HCT116 (cell line): ENCODE data around the gene SERPINB6. TPM values are rescaled to one million over a fixed set of nuclear protein-coding genes. Genes with fewer than 3 reads are reported as not detected.

Experiments
- ATAC-seq: fragments of 200-7000 bp; cut with Tn5 transposase; 2 replicates; pipeline ENCODE4 v1.9.1; 2020; ENCODE audit warnings: mild to moderate bottlenecking, moderate library complexity
- BruUV-seq: library from RNA; stranded (reverse); fragments of 400-500 nt; replicated peaks from 2 replicates; lab custom pipeline; 2021; lab: Mats Ljungman, UMichigan
- CTCF ChIA-PET: fragments of 300-600 bp; sonication (Branson Sonifier 250); formaldehyde crosslinking; loops from one replicate; lab custom pipeline; 2021; ENCODE audit warnings: antibody characterized with exemption; lab: Charles Lee
- POLR2A ChIA-PET: fragments of 300-600, 350-600 bp; sonication (Branson Sonifier 250); formaldehyde crosslinking; loops from one replicate; lab custom pipeline; 2021; ENCODE audit warnings: antibody characterized with exemption; lab: Charles Lee
- RAD21 ChIA-PET, 2 experiments: fragments of 300-600 bp; sonication (Branson Sonifier 250); formaldehyde crosslinking; loops; one replicate each; lab custom pipeline; 2023; ENCODE audit warnings: low total read pairs in 2 of 2; ENCODE audit not compliant: uncharacterized antibody in 2 of 2, unreplicated experiment in 2 of 2, low non-redundant PET in 1 of 2; lab: Charles Lee
- DNase-seq: peaks from one replicate; pipeline ENCODE4 v3.0.0-alpha.2; 2010; ENCODE audit warnings: low read depth, low spot score
- H2AFZ ChIP-seq: fragments of 200-600 bp; shearing (Covaris generic), sonication (generic); 2 replicates; pipeline ENCODE4 v1.6.1; 2017; ENCODE audit warnings: low read depth, mixed run types, mixed read lengths, antibody characterized with exemption, low read length; ENCODE audit not compliant: poor library complexity, severe bottlenecking
- H3K27ac ChIP-seq: 2 replicates; pipeline ENCODE4 v1.5.1; 2012; ENCODE audit warnings: low read depth, low read length
- H3K27me3 ChIP-seq: fragments of 200-600 bp; sonication (generic); 2 replicates; pipeline ENCODE4 v1.6.1; 2016; ENCODE audit warnings: mixed run types, low read length, mixed read lengths; ENCODE audit not compliant: insufficient read depth
- H3K36me3 ChIP-seq, 2 experiments: fragments of 200-500 bp in 1 of 2; fragments of 200-600 bp in 1 of 2; sonication (Bioruptor generic) in 1 of 2; sonication (generic) in 1 of 2; 2 replicates each; pipeline versions ENCODE4 v1.5.1 to v1.6.1; 2014 to 2016; ENCODE audit warnings: low read length in 2 of 2, inconsistent platforms in 1 of 2, mixed read lengths in 1 of 2, mixed run types in 1 of 2; ENCODE audit not compliant: insufficient read depth in 2 of 2, control insufficient read depth in 1 of 2
- H3K4me1 ChIP-seq, 2 experiments: fragments of 200-600 bp in 1 of 2; sonication (generic) in 1 of 2; 2 replicates each; pipeline versions ENCODE4 v1.5.1 to v1.6.1; 2012 to 2017; ENCODE audit warnings: low read length in 2 of 2, inconsistent platforms in 1 of 2, mild to moderate bottlenecking in 1 of 2, mixed read lengths in 1 of 2, mixed run types in 1 of 2, moderate library complexity in 1 of 2; ENCODE audit not compliant: insufficient read depth in 2 of 2, control insufficient read depth in 1 of 2
- H3K4me2 ChIP-seq: fragments of 200-600 bp; sonication (generic); 2 replicates; pipeline ENCODE4 v1.6.1; 2017; ENCODE audit warnings: mixed run types, low read length, mixed read lengths
- H3K4me3 ChIP-seq, 2 experiments: fragments of 200-600 bp in 1 of 2; sonication (generic) in 1 of 2; replicated peaks in 1 of 2; 2 replicates each; pipeline ENCODE4 v1.5.1; 2011 to 2016; ENCODE audit warnings: low read length in 2 of 2, control low read depth in 1 of 2, low read depth in 1 of 2, mild to moderate bottlenecking in 1 of 2, mixed read lengths in 1 of 2, mixed run types in 1 of 2
- H3K79me2 ChIP-seq: fragments of 200-600 bp; sonication (generic); 2 replicates; pipeline ENCODE4 v1.6.1; 2017; ENCODE audit warnings: mild to moderate bottlenecking, mixed run types, low read length, moderate library complexity, mixed read lengths; ENCODE audit not compliant: insufficient read depth
- H3K9ac ChIP-seq: fragments of 200-600 bp; sonication (generic); 2 replicates; pipeline ENCODE4 v1.6.1; 2016; ENCODE audit warnings: low read length, mixed read lengths
- H3K9me2 ChIP-seq: fragments of 200-600 bp; sonication (generic), shearing (Covaris generic); 2 replicates; pipeline ENCODE4 v1.6.1; 2017; ENCODE audit warnings: mixed run types, mild to moderate bottlenecking, moderate library complexity; ENCODE audit not compliant: insufficient read depth
- H3K9me3 ChIP-seq, 2 experiments: fragments of 200-500 bp in 1 of 2; fragments of 200-600 bp in 1 of 2; sonication (Bioruptor generic) in 1 of 2; sonication (generic) in 1 of 2; 2 replicates each; pipeline ENCODE4 v1.6.1; 2014 to 2017; ENCODE audit warnings: low read length in 2 of 2, mixed read lengths in 2 of 2, inconsistent platforms in 1 of 2, low read depth in 1 of 2, mild to moderate bottlenecking in 1 of 2, mixed run types in 1 of 2, moderate library complexity in 1 of 2; ENCODE audit not compliant: control insufficient read depth in 1 of 2, insufficient read depth in 1 of 2
- H4K20me1 ChIP-seq: fragments of 200-600 bp; sonication (generic), shearing (Covaris generic); 2 replicates; pipeline ENCODE4 v1.6.1; 2017; ENCODE audit warnings: mixed run types, mild to moderate bottlenecking, moderate library complexity; ENCODE audit not compliant: insufficient read depth
- ATF3 ChIP-seq: IDR thresholded peaks from 2 replicates; pipeline ENCODE4 v1.6.1; 2012
- ELF1 ChIP-seq: IDR thresholded peaks from 2 replicates; pipeline ENCODE4 v1.6.1; 2012; ENCODE audit warnings: low read depth, borderline replicate concordance
- EZH2 ChIP-seq: fragments of 200-600 bp; sonication (generic); IDR thresholded peaks from 2 replicates; pipeline ENCODE4 v1.6.1; 2017; ENCODE audit warnings: antibody characterized with exemption, mixed run types
- FOSL1 ChIP-seq: IDR thresholded peaks from 2 replicates; pipeline ENCODE4 v1.6.1; 2012; ENCODE audit warnings: low read depth
- JUND ChIP-seq: IDR thresholded peaks from 2 replicates; pipeline ENCODE4 v1.6.1; 2012
- POLR2A ChIP-seq: IDR thresholded peaks from 2 replicates; pipeline ENCODE4 v1.7.0; 2011; ENCODE audit warnings: borderline replicate concordance; ENCODE audit not compliant: insufficient read depth, insufficient read length; ENCODE audit errors: extremely low read depth
- POLR2AphosphoS5 ChIP-seq: IDR thresholded peaks from 2 replicates; pipeline ENCODE4 v1.6.1; 2011; ENCODE audit warnings: mild to moderate bottlenecking, low read depth, low read length, moderate library complexity
- SIN3A ChIP-seq: IDR thresholded peaks from 2 replicates; pipeline ENCODE4 v1.6.1; 2012; ENCODE audit warnings: low read depth
- SP1 ChIP-seq: IDR thresholded peaks from 2 replicates; pipeline ENCODE4 v1.6.1; 2012; ENCODE audit warnings: low read depth
- SRF ChIP-seq: IDR thresholded peaks from 2 replicates; pipeline ENCODE4 v1.6.1; 2012; ENCODE audit warnings: low read depth
- TCF7L2 ChIP-seq: IDR thresholded peaks from 2 replicates; pipeline ENCODE4 v1.7.0; 2011; ENCODE audit warnings: borderline replicate concordance, inconsistent platforms; ENCODE audit not compliant: insufficient read depth, insufficient read length; ENCODE audit errors: extremely low read depth
- YY1 ChIP-seq: IDR thresholded peaks from 2 replicates; pipeline ENCODE4 v1.6.1; 2011; ENCODE audit warnings: low read length, low read depth, moderate library complexity, mild to moderate bottlenecking; ENCODE audit not compliant: insufficient replicate concordance; ENCODE audit errors: extremely low read depth
- intact Hi-C: fragments of 100-400 bp; cut with micrococcal nuclease; formaldehyde crosslinking; loops from 2 replicates; pipeline ENCODE4 v1.10.0; 2022
- total RNA-seq: library from RNA; stranded (reverse); gene quantifications from one replicate; pipeline ENCODE4 v1.2.1, GENCODE V29; 2021; ENCODE audit not compliant: unreplicated experiment
- TF ChIP-seq, protein P1 (sequence below), 3 experiments: fragments of 200-600 bp in 1 of 3; sonication (generic) in 1 of 3; IDR thresholded peaks in 2 of 3; conservative IDR thresholded peaks in 1 of 3; 2 replicates each; pipeline ENCODE4 v1.5.1; 2012 to 2017; ENCODE audit warnings: low read depth in 2 of 3, low read length in 2 of 3, antibody characterized with exemption in 1 of 3, borderline replicate concordance in 1 of 3, control low read depth in 1 of 3, mild to moderate bottlenecking in 1 of 3, mixed read lengths in 1 of 3, mixed run types in 1 of 3, moderate library complexity in 1 of 3; ENCODE audit not compliant: insufficient read depth in 1 of 3

SERPINB6 gene
- total RNA-seq, 1 experiment from 2014 or later = 103 TPM

DNA sequence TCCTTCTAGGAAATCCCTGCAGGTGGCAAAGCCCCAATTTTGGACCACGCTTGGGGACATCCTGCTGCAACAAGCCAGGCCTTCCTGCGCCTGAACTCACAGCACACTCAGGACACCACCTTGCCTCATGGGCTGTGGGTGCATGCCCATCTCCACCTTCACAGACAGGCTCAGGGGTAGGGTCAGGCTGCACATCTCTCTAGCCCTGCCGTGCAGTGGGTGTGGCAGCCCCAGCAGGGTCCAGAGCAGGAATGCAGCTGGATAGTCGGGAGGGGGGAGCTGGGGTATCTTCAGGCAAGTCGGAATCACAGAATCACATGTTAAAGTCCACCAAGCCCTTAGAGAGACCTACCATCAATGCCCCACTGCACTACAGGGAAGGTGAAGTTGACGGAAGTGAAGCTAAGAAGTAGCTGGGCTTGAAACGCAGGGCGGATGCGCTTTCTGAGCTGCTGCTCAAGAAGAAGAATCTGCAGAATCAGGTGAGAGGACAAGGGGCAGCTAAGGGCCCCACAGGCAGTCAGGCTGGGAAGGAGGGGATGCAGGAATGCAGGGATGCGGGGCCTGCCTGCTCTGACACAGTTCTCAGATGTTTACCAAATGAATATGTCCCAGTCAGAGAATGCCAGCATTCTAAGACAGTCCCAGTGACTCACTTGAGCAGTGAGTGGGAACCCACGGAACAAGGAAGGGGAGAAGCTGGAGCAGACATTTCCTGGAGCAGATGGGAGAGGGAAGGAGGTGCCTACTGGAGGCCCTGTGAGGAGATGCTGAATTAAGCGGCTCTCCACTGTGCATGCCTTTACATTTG lies 11.3 kb downstream of the SERPINB6 start:
- no peak overlapping the region for H3K4me3 ChIP-seq
- RAD21 ChIA-PET = no interaction called here
- no peaks in the 10 kb centered on the region for H3K27me3 ChIP-seq
- TF ChIP-seq ATF3 (no peak), JUND (no peak), YY1 (no peak), POLR2AphosphoS5 (no peak), FOSL1 (no peak), ELF1 (no peak), SP1 (no peak), SRF (no peak), POLR2A (no peak), EZH2 (no peak), SIN3A (no peak), TCF7L2 (no peak)
- TF ChIP-seq, protein P1, sequence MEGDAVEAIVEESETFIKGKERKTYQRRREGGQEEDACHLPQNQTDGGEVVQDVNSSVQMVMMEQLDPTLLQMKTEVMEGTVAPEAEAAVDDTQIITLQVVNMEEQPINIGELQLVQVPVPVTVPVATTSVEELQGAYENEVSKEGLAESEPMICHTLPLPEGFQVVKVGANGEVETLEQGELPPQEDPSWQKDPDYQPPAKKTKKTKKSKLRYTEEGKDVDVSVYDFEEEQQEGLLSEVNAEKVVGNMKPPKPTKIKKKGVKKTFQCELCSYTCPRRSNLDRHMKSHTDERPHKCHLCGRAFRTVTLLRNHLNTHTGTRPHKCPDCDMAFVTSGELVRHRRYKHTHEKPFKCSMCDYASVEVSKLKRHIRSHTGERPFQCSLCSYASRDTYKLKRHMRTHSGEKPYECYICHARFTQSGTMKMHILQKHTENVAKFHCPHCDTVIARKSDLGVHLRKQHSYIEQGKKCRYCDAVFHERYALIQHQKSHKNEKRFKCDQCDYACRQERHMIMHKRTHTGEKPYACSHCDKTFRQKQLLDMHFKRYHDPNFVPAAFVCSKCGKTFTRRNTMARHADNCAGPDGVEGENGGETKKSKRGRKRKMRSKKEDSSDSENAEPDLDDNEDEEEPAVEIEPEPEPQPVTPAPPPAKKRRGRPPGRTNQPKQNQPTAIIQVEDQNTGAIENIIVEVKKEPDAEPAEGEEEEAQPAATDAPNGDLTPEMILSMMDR (IDR thresholded peaks at IDR 0.05 in 2 of 3, conservative IDR thresholded peaks at IDR 0.05 in 1 of 3; ENCODE audit: borderline replicate concordance in 1 of 3, insufficient read depth in 1 of 3, low read depth in 2 of 3, low read length in 2 of 3) = no peak
- TF ChIP-seq, all 23 proteins: peak for 0
- no peaks in the 10 kb centered on the region for H3K9me3 ChIP-seq
- intact Hi-C loops = no loop called here
- no TSS peak for BruUV-seq
- peak; percentile 44; the same call in 1 of the 2 replicates for ATAC-seq
- no peaks in the 10 kb centered on the region for H3K9me2 ChIP-seq
- peaks cover 19% of the 10 kb centered on the region for H3K79me2 ChIP-seq
- ChIA-PET CTCF (interaction anchor here (1.4 kb wide), 1 partner anchor 8 kb away, joined by 8 read pairs; no protein-coding TSS in a partner anchor), POLR2A (no interaction called here)
- no peak overlapping the region for H2AFZ ChIP-seq
- H3K4me1 ChIP-seq = peaks cover 4 to 32% of the 10 kb centered on the region in 2 experiments
- H3K36me3 ChIP-seq = 0 out of 4 replicates have a peak, but pooled peaks cover 0 to 3% of the 10 kb centered on the region in 2 experiments
- peak overlapping the region; percentile 23; the same call in 1 of the 2 replicates for H3K4me2 ChIP-seq
- H3K27ac ChIP-seq = no peak overlapping the region
- no peaks in the 10 kb centered on the region for H4K20me1 ChIP-seq
- 0 out of 2 replicates have a peak overlapping the region, but pooled peaks have one; percentile 14 for H3K9ac ChIP-seq
- DNase-seq = no peak
